ENCODE measurements around the gene ATXN7L3B. TPM values are rescaled to one million over a fixed set of nuclear protein-coding genes. Genes with fewer than 3 reads are reported as not detected.

Gene ATXN7L3B
- total RNA-seq, 4 donors from 2014 or later: 12.8 to 17.2 (median 15.1) TPM

GRCh38 chr12:74538491-74539258 is 1.0 kb downstream of the ATXN7L3B start:
- Histone ChIP-seq H3K4me1 (peaks cover 22 to 47% (median 24%) of the 10 kb centered on the region in 3 donors), H3K27ac (peak overlapping the region; percentile 93 to 96 (median 94)), H3K4me3 (peak overlapping the region; percentile 75 to 84 (median 82)), H3K9me3 (no peaks in the 10 kb centered on the region), H3K36me3 (peaks cover 0 to 27% (median 0%) of the 10 kb centered on the region in 3 donors), H3K27me3 (no peaks in the 10 kb centered on the region)
- WGBS, 2 donors: 31 to 39% methylated on average over 5 to 7 of the region's 7 CpGs
- intact Hi-C loops (cut with DNase I): no loop called here
- no peak for DNase-seq
- TF ChIP-seq POLR2A (IDR thresholded peaks at IDR 0.05) (no peak), CTCF (IDR thresholded peaks at IDR 0.05) (no peak)

- TF ChIP-seq POLR2A (IDR thresholded peaks at IDR 0.05) (no peak), CTCF (IDR thresholded peaks at IDR 0.05) (no peak)
- peaks cover 0 to 27% (median 0%) of the 10 kb centered on the region in 3 donors for H3K36me3 ChIP-seq
- H3K27me3 ChIP-seq: no peaks in the 10 kb centered on the region
- no peak for DNase-seq
- H3K9me3 ChIP-seq: no peaks in the 10 kb centered on the region
- H3K4me1 ChIP-seq: peaks cover 22 to 47% (median 24%) of the 10 kb centered on the region in 3 donors
- WGBS, 2 donors: 83 to 88% methylated on average over 3 to 4 of the region's 4 CpGs
- intact Hi-C loops (cut with DNase I): no loop called here
- H3K4me3 ChIP-seq: peak overlapping the region in 3 of 4 donors; percentile 0 to 84 (median 75)
- peak overlapping the region in 2 of 4 donors; percentile 95 to 96 for H3K27ac ChIP-seq
Observed at GRCh38 chr12:74539261-74539660, 1.6 kb downstream of the ATXN7L3B start.

- TF ChIP-seq CTCF (IDR thresholded peaks at IDR 0.05) (no peak), POLR2A (IDR thresholded peaks at IDR 0.05) (no peak)
- Histone ChIP-seq H3K9me3 (no peaks in the 10 kb centered on the region), H3K4me3 (peak overlapping the region in 3 of 4 donors; percentile 0 to 84 (median 75)), H3K4me1 (peaks cover 22 to 47% (median 24%) of the 10 kb centered on the region in 3 donors), H3K36me3 (peaks cover 0 to 27% (median 0%) of the 10 kb centered on the region in 3 donors), H3K27me3 (no peaks in the 10 kb centered on the region), H3K27ac (no peak overlapping the region)
- 58 to 70% methylated on average over 6 of the region's 6 CpGs for WGBS, 2 donors
- intact Hi-C loops (cut with DNase I): no loop called here
- DNase-seq: no peak
Observed at GRCh38 chr12:74539765-74540526, 2.3 kb downstream of the ATXN7L3B start.

- no peak overlapping the region for H3K4me3 ChIP-seq
Observed at GRCh38 chr12:74541074-74541473, 3.4 kb downstream of the ATXN7L3B start.

More at GRCh38 chr12:74541074-74541473, 3.4 kb downstream of the ATXN7L3B start:
- Histone ChIP-seq H3K27me3 (no peaks in the 10 kb centered on the region), H3K4me1 (peaks cover 22 to 47% (median 24%) of the 10 kb centered on the region in 3 donors), H3K9me3 (no peaks in the 10 kb centered on the region), H3K27ac (no peak overlapping the region), H3K36me3 (peaks cover 0 to 27% (median 0%) of the 10 kb centered on the region in 3 donors)
- DNase-seq: no peak
- intact Hi-C loops (cut with DNase I): no loop called here
- TF ChIP-seq CTCF (IDR thresholded peaks at IDR 0.05) (no peak), POLR2A (IDR thresholded peaks at IDR 0.05) (no peak)
- WGBS, 2 donors: 53 to 67% methylated on average over 3 of the region's 3 CpGs

All from esophagus squamous epithelium (tissue), 5 donors.